GM19328 (cell line): ENCODE results near the gene LCE3E.

Experiments used
- ATAC-seq: cut with Tn5 transposase; IDR thresholded peaks from one replicate; pipeline ENCODE4 v1.9.1; 2021; ENCODE audit warnings: mild to moderate bottlenecking, moderate library complexity; ENCODE audit not compliant: unreplicated experiment

LCE3E gene

GRCh38 chr1:152517237-152517811, 49.3 kb downstream of the LCE3E start:
- no peak for ATAC-seq

DNA sequence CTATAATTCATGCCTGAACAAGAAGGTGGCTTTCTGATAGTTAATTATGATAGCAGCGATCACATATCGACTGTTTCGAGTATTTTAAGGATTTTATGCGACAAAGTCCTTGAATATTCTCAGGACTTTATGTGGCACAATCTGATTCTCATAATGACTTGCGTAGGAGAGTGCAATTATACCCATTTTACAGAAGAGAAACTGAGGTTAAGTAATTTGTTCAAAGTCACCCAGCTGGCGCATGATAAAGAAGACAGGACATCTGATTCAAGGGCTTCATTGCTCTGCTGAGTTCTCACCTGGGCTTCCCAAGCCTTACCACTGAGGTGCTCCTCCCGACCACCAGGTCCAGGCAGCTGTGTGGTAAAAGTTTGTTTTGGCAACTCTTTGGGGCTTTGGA, 50.5 kb downstream of the LCE3E start:
- ATAC-seq, result no peak
